HG03025 (cell line): ENCODE results near the gene ETHE1.
"Not testable (repeated sequence)": the region's sequence is repeated elsewhere in the genome, so short reads cannot be mapped to it uniquely, and the experiment has no call there.

Experiments used
- ATAC-seq: cut with Tn5 transposase; IDR thresholded peaks from one replicate; pipeline ENCODE4 v1.9.1; 2021; ENCODE audit warnings: mild to moderate bottlenecking, moderate library complexity; ENCODE audit not compliant: unreplicated experiment, low FRiP score

ETHE1 gene

GRCh38 chr19:43552616-43553015 is 25.6 kb upstream of the ETHE1 start:
- no peak for ATAC-seq

DNA sequence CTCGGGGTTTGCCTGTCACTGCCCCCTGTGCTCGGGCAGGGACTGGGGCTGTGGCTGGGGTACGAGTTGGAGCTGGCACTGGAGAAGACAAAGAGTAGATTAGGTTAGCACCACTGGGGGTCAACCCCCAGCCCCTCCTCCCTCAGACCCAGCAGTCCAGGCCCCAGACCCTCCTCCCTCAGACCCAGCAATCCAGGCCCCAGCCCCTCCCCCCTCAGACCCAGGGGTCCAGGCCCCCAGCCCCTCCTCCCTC is 25.1 kb upstream of the ETHE1 start:
- no peak for ATAC-seq

- no peak for ATAC-seq
These were observed 24.6 kb upstream of the ETHE1 start for GRCh38 chr19:43551399-43552197.

DNA sequence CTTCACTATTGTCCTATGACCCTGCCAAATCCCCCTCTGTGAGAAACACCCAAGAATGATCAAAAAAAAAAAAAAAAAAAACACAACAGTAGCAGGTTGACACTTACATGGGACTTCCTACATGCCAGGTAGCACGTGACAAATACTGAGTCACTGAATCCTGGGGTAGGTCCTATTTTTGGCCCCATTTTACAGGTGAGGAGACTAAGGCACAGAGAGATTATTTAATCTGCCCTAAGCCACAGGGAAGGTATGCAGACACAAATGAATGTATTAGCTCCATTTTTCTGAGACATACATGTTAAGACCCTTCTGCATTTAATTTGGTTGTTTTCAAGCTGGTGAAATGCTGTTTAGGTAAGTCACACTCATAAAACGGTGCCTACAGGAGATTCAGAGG is 21.7 kb upstream of the ETHE1 start:
- ATAC-seq: no peak

- not testable (repeated sequence) for ATAC-seq
These were observed 20.9 kb upstream of the ETHE1 start for GRCh38 chr19:43547926-43548325.

DNA sequence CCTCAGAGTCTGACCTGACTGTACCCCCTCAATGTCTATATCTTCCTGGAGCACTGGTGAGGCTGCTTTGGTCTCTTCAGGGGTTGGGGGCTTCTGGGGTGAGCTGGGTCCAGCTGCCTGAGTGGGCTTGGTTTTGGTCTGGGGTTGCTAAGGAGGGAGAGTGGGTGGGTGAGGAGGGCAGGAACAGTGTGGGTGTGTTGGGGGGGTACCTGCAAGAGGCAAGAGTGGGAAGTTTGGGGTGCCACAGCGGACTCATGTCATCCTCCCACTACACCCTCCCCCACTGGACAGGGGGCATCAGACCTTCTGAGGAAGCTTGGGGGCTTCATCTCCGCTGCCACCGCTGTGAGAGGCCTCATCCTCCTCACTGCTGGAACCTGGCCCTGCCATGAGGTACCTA is 19.6 kb upstream of the ETHE1 start:
- no peak for ATAC-seq

GRCh38 chr19:43545981-43546380 is 19.0 kb upstream of the ETHE1 start:
- no peak for ATAC-seq

- ATAC-seq: no peak
These were observed 18.3 kb upstream of the ETHE1 start for GRCh38 chr19:43545276-43545675.

DNA sequence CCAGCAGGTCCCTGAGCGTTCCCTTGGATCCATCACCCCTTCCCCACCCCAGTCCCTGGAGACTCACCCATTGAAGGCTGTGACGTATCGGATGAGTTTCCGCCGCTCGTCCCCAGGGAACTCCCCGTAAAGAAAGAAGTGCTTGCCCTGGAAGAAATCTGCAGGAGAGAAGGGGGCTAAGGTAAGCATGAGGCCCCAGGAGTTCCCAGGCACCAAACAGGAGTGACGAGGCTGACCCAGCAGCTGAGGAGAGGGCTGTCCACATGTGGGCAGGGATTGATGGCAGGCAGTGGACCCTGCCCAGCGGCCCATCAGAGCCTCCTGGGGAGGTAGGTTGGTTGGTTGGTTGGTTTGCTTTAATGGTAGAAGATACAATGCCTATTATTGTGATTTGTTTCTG is 17.1 kb upstream of the ETHE1 start:
- ATAC-seq: no peak

DNA sequence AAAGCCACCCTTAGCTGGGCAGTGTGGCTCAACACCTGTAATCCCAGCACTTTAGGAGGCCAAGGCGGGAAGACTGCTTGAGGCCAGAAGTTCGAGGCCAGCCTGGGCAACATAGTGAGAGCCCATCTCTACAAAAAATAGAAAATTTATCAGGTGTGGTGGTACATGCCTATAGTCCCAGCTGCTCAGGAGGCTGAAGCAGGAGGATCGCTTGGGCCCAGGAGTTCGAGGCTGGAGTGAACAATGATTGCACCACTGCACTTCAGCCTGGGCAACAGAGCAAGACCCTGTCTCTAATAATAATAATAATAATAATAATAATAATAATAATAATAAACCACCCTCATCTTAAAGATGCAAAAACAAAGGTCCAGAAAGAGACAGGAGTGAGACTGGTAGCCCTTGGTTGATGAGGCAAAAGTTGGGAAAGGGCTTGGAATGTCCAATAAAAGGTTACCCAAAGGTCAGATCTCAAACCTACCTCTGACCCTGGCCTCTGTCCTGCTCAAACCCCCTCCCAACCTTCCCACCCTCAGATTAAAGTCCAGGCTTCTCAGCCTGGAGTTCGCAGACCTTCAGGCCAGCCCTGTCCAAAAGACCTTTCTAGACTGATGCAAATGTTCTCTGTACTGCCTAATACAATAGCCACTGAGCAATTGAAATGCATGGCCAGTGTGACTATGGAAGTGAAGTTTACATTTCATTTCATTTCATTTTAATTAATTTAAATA is 15.1 kb upstream of the ETHE1 start:
- no peak for ATAC-seq

DNA sequence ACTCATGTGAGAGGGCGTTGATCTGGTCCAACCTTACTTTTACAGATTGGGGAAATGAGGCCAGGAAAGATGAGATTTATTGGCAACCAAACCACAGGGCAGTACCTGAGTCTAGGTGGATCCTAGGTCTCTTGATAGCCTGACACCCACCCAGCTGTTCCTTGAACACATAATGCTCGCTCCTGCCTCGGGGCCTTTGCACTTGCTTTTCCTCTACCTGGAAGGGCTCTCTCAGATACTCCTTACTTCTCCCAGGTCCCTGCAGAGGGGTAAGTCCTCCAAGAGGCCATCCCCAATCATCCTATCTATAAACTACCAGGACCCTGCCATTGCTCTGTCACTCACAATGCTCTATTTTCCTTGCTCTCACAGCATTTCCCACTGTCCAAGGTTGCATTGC is 13.4 kb upstream of the ETHE1 start:
- ATAC-seq: no peak

- ATAC-seq: no peak
These were observed 11.9 kb upstream of the ETHE1 start for GRCh38 chr19:43538922-43539321.

DNA sequence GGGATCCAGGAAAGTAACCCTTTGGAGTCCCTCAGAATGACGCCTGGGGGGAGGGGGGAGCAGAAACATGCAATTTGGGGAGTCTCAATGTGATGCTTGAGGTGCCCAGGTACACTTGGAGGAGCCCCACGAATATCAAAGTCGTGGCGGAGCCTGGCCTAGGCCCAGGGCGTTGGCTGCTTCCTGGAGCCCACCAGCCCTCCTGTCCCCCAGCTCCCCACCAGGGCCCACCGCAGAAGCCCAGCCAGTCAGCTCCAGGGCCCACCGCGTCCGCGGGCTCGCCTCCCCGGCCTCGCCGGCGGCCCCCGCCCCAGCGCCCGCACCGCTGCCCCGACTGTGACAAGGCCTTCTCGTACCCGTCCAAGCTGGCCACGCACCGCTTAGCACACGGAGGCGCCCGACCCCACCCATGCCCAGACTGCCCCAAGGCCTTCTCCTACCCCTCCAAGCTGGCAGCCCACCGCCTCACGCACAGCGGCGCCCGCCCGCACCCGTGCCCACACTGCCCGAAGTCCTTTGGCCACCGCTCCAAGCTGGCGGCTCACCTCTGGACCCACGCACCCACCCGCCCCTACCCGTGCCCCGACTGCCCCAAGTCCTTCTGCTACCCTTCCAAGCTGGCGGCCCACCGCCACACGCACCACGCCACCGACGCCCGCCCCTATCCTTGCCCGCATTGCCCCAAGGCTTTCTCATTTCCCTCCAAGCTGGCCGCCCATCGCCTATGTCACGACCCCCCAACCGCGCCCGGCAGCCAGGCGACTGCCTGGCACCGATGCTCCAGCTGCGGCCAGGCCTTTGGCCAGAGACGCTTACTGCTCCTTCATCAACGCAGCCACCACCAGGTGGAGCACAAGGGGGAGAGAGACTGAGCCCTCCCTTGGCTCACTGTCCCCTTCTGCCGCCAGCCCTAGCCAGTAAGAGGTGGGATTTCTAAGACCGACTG is 8.1 kb upstream of the ETHE1 start:
- no peak for ATAC-seq

- no peak for ATAC-seq
These were observed 7.4 kb upstream of the ETHE1 start for GRCh38 chr19:43534305-43534815.

DNA sequence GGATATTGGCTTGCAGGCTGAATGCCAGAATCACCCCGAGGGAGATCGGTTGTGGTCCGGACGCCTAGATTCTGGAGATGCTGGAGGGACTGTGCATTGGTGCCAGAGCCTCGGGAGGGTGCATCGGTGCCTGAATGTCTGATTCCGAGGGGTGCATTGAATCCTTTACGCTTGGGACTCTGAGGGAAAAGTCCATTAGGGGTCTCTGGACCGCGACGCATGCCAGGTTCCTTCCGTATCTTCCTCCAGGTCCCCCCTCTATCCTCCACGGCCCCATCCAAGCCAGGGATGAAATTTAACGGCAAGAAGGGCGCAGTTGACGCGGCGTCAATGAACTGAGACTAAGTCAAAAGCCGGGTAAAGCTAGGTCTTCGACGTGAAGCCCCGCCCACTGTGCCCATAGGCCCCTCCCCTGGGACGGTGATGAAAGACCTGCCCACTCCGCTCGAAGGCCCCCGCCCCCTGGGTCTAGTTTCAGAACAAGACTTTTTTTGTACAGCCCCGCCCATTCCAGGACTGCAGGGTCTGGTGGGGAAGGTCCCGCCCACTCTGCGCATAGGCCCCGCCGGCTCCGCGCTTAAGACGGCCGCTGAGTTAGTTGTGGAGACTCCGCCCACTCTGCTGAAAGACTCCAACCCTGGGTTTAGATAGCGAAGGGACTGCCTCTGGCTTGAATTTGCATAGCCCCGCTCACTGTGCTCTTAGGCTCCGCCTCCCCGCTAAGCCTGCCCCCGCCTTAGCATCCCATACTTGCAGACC is 6.7 kb upstream of the ETHE1 start:
- peak; percentile 35 for ATAC-seq

DNA sequence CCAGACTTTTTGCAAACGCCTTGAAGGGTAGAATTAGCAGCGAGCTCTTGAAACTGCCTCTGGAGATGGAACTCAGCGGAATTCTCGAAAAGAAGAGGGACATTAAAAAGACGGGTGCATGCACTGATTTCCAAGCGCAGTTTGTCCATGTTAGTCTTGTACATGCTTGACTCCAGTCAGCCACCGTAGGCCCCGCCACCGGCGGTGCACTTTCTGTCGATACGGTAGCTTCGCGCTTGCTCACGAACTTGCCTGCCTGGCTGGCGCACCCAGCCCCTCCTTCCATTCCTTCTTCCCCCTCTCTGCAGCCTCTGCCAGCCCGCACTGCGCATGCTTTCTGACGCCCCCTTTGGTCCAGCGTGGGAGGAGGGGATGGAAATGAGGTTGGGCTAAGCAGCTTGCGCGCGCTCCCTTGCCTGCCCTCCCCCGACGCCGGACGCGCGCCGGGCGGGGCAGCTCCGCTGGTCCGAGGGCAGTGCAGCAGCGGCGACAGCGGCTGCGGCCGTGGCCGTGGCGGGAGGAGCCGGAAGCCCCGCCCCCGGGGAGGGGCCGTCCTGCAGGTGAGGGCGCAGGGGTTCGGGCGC is 6.1 kb upstream of the ETHE1 start, which contains the start of gene ZNF575:
ZNF575 (plus strand) TSS at position 227 of the 584 bp plus-strand sequence. CDS start 1,235 bp downstream, outside the sequence.
- ATAC-seq: peak; percentile 65

- no peak for ATAC-seq
These were observed 5.6 kb upstream of the ETHE1 start for GRCh38 chr19:43532571-43532961.

- ATAC-seq: no peak
These were observed 1.0 kb upstream of the ETHE1 start for GRCh38 chr19:43527860-43528622.
